ENCODE results near the gene GRAMD1A. TPM values are rescaled to one million over a fixed set of nuclear protein-coding genes. Genes with fewer than 3 reads are reported as not detected.

The GRAMD1A gene
- total RNA-seq, 1 donor from 2014 or later, result 26.2 TPM

DNA sequence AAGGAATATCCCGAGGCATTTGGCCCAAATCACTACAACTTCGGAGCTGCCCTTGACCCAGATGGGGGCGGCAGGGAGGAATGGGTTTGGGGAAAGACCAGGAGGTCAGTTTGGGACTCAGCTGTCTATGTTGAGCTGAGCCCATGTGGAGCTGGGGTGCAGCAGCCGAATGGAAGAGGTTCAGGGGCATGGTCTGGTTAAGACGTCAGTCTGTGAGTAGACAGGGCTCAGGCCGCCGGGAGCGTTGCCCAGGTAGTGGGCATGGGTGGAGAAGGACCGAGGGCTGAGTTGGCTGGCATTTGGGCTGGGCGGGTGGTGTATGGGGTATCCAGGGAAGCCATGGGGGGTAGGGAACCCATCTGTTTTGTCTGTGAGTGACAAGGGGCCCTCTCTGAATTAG is 20.9 kb downstream of the GRAMD1A start:
- Histone ChIP-seq H3K9me3 (replicated peaks) (no peaks in the 10 kb centered on the region), H3K27ac (replicated peaks) (no peak overlapping the region), H3K27me3 (ENCODE audit: low read depth) (no peaks in the 10 kb centered on the region), H3K36me3 (peaks cover 92% of the 10 kb centered on the region), H3K4me3 (no peak overlapping the region), H3K4me1 (peaks cover under 1% of the 10 kb centered on the region)
- intact Hi-C loops (cut with micrococcal nuclease), result no loop called here
- no peak for DNase-seq
- TF ChIP-seq, protein P1, sequence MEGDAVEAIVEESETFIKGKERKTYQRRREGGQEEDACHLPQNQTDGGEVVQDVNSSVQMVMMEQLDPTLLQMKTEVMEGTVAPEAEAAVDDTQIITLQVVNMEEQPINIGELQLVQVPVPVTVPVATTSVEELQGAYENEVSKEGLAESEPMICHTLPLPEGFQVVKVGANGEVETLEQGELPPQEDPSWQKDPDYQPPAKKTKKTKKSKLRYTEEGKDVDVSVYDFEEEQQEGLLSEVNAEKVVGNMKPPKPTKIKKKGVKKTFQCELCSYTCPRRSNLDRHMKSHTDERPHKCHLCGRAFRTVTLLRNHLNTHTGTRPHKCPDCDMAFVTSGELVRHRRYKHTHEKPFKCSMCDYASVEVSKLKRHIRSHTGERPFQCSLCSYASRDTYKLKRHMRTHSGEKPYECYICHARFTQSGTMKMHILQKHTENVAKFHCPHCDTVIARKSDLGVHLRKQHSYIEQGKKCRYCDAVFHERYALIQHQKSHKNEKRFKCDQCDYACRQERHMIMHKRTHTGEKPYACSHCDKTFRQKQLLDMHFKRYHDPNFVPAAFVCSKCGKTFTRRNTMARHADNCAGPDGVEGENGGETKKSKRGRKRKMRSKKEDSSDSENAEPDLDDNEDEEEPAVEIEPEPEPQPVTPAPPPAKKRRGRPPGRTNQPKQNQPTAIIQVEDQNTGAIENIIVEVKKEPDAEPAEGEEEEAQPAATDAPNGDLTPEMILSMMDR (IDR thresholded peaks at IDR 0.05; ENCODE audit: borderline replicate concordance), result no peak

GRCh38 chr19:35021596-35021995 is 21.5 kb downstream of the GRAMD1A start:
- no peak overlapping the region for H3K27ac ChIP-seq (replicated peaks)
- no peak for DNase-seq
- H3K27me3 ChIP-seq (ENCODE audit: low read depth), result no peaks in the 10 kb centered on the region
- no peaks in the 10 kb centered on the region for H3K4me1 ChIP-seq
- peaks cover 94% of the 10 kb centered on the region for H3K36me3 ChIP-seq
- intact Hi-C loops (cut with micrococcal nuclease), result no loop called here
- H3K9me3 ChIP-seq (replicated peaks), result no peaks in the 10 kb centered on the region
- no peak overlapping the region for H3K4me3 ChIP-seq
- TF ChIP-seq, protein P1 (IDR thresholded peaks at IDR 0.05; ENCODE audit: borderline replicate concordance), result no peak

- intact Hi-C loops (cut with micrococcal nuclease), result no loop called here
- H3K36me3 ChIP-seq, result peaks cover 95% of the 10 kb centered on the region
- no peak overlapping the region for H3K4me3 ChIP-seq
- H3K4me1 ChIP-seq, result no peaks in the 10 kb centered on the region
- TF ChIP-seq, protein P1 (IDR thresholded peaks at IDR 0.05; ENCODE audit: borderline replicate concordance), result no peak
- no peaks in the 10 kb centered on the region for H3K9me3 ChIP-seq (replicated peaks)
- H3K27ac ChIP-seq (replicated peaks), result peak overlapping the region; percentile 8
- no peak for DNase-seq
- no peaks in the 10 kb centered on the region for H3K27me3 ChIP-seq (ENCODE audit: low read depth)
Observed at GRCh38 chr19:35022460-35022859, 22.3 kb downstream of the GRAMD1A start.

GRCh38 chr19:35023428-35023827 is 23.3 kb downstream of the GRAMD1A start:
- TF ChIP-seq, protein P1 (IDR thresholded peaks at IDR 0.05; ENCODE audit: borderline replicate concordance), result no peak
- Histone ChIP-seq H3K4me3 (no peak overlapping the region), H3K27me3 (ENCODE audit: low read depth) (no peaks in the 10 kb centered on the region), H3K27ac (replicated peaks) (no peak overlapping the region), H3K9me3 (replicated peaks) (no peaks in the 10 kb centered on the region), H3K4me1 (no peaks in the 10 kb centered on the region), H3K36me3 (peaks cover 87% of the 10 kb centered on the region)
- no peak for DNase-seq
- intact Hi-C loops (cut with micrococcal nuclease), result no loop called here

DNA sequence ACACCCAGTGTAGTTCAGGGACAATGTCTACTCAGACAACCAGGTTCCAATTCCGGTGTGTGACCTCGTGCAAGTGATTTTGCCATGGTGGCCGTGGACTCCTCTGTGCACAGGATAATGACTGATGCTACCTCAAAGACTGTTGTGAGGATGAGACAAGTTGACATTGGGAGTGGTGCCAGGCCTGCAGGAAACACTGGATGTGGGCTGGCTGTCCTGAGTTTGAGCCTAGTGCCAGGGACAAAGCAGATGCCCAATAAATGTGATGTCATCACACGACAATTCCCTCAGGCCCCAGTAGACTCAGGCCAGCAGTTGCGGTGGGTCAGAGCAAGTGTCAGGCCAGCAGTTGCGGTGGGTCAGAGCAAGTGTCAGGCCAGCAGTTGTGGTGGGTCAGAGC is 24.0 kb downstream of the GRAMD1A start:
- H3K27ac ChIP-seq (replicated peaks), result no peak overlapping the region
- peaks cover 80% of the 10 kb centered on the region for H3K36me3 ChIP-seq
- intact Hi-C loops (cut with micrococcal nuclease), result no loop called here
- H3K4me3 ChIP-seq, result no peak overlapping the region
- no peaks in the 10 kb centered on the region for H3K9me3 ChIP-seq (replicated peaks)
- TF ChIP-seq, protein P1 (IDR thresholded peaks at IDR 0.05; ENCODE audit: borderline replicate concordance), result no peak
- no peak for DNase-seq
- H3K4me1 ChIP-seq, result no peaks in the 10 kb centered on the region
- no peaks in the 10 kb centered on the region for H3K27me3 ChIP-seq (ENCODE audit: low read depth)

GRCh38 chr19:35025969-35026368 is 25.8 kb downstream of the GRAMD1A start:
- Histone ChIP-seq H3K4me3 (no peak overlapping the region), H3K36me3 (peaks cover 61% of the 10 kb centered on the region), H3K27me3 (ENCODE audit: low read depth) (no peaks in the 10 kb centered on the region), H3K9me3 (replicated peaks) (no peaks in the 10 kb centered on the region), H3K4me1 (peaks cover 8% of the 10 kb centered on the region), H3K27ac (replicated peaks) (no peak overlapping the region)
- intact Hi-C loops (cut with micrococcal nuclease), result no loop called here
- DNase-seq, result no peak
- TF ChIP-seq, protein P1 (IDR thresholded peaks at IDR 0.05; ENCODE audit: borderline replicate concordance), result no peak

Measured in left ventricle myocardium inferior (tissue), 1 donor.